Measurements from ENCODE around the gene TESK2. TPM values are rescaled to one million over a fixed set of nuclear protein-coding genes. Genes with fewer than 3 reads are reported as not detected.

Gene TESK2
- total and polyA plus RNA-seq, 2 of the 13 experiments (the other 11 are each of a cell fraction or from before 2014, with no cell fraction given), result 5.5 to 9.6 TPM

GRCh38 chr1:45490626-45491486 is at the start of gene TESK2 (continued):
- TF ChIP-seq MAX (IDR thresholded peaks at IDR 0.05) (peak; percentile 91), SIX4 (CRISPR knock-in tag; IDR thresholded peaks at IDR 0.05) (peak; percentile 36), RAD21 (CRISPR knock-in tag; IDR thresholded peaks at IDR 0.05) (peak; percentile 42; the same call in 1 of the 2 replicates), CAMTA2 (CRISPR knock-in tag; IDR thresholded peaks at IDR 0.05; ENCODE audit: borderline replicate concordance) (no peak), NPAS2 (CRISPR knock-in tag; IDR thresholded peaks at IDR 0.05; ENCODE audit: borderline replicate concordance) (no peak), FOXK2 (IDR thresholded peaks at IDR 0.05) (peak; percentile 89), MYNN (CRISPR knock-in tag; IDR thresholded peaks at IDR 0.05; ENCODE audit: low read depth) (0 out of 2 replicates have a peak, but pooled peaks have one; percentile 60), ZNF75D (CRISPR knock-in tag; IDR thresholded peaks at IDR 0.05; ENCODE audit: borderline replicate concordance) (no peak), MEIS1 (CRISPR knock-in tag; IDR thresholded peaks at IDR 0.05; ENCODE audit: borderline replicate concordance) (peak; percentile 40), HOXA7 (CRISPR knock-in tag; IDR thresholded peaks at IDR 0.05) (no peak), ZNF549 (CRISPR knock-in tag; IDR thresholded peaks at IDR 0.05) (no peak), NFATC3 (CRISPR knock-in tag; IDR thresholded peaks at IDR 0.05) (no peak), MXI1 (IDR thresholded peaks at IDR 0.05; ENCODE audit: borderline replicate concordance, low read depth, low read length) (peak; percentile 73; the same call in 1 of the 3 replicates), CC2D1A (CRISPR knock-in tag; IDR thresholded peaks at IDR 0.05) (no peak), SMARCC2 (IDR thresholded peaks at IDR 0.05) (no peak), ZNF230 (CRISPR knock-in tag; IDR thresholded peaks at IDR 0.05) (no peak; the same call in 1 of the 2 replicates), MTF2 (CRISPR knock-in tag; IDR thresholded peaks at IDR 0.05; ENCODE audit: borderline replicate concordance) (0 out of 2 replicates have a peak, but pooled peaks have one; percentile 26), ZNF484 (CRISPR knock-in tag; IDR thresholded peaks at IDR 0.05; ENCODE audit: borderline replicate concordance, low read depth) (no peak), ZNF263 (CRISPR knock-in tag; IDR thresholded peaks at IDR 0.05) (no peak), TGIF2 (CRISPR knock-in tag; IDR thresholded peaks at IDR 0.05) (peak; percentile 40; the same call in 1 of the 2 replicates), BRD4 (CRISPR knock-in tag; IDR thresholded peaks at IDR 0.05) (0 out of 2 replicates have a peak, but pooled peaks have one; percentile 29), KMT2A (CRISPR knock-in tag; IDR thresholded peaks at IDR 0.05) (peak; percentile 78), ISX (CRISPR knock-in tag; conservative IDR thresholded peaks at IDR 0.05) (no peak), KDM6A (CRISPR knock-in tag; IDR thresholded peaks at IDR 0.05; ENCODE audit: low read depth) (no peak), SAP130 (CRISPR knock-in tag; IDR thresholded peaks at IDR 0.05; ENCODE audit: low read depth) (peak; percentile 90), HMGXB4 (CRISPR knock-in tag; IDR thresholded peaks at IDR 0.05; ENCODE audit: borderline replicate concordance in 1 of 2, low read depth in 1 of 2) (peak; percentile 60 to 88; a peak in 3 of 4 replicates), NR0B2 (CRISPR knock-in tag; IDR thresholded peaks at IDR 0.05) (0 out of 2 replicates have a peak, but pooled peaks have one; percentile 28), ZNF766 (CRISPR knock-in tag; IDR thresholded peaks at IDR 0.05; ENCODE audit: borderline replicate concordance) (no peak), ZNF20 (CRISPR knock-in tag; IDR thresholded peaks at IDR 0.05) (no peak), ZMYM4 (CRISPR knock-in tag; IDR thresholded peaks at IDR 0.05) (peak; percentile 95)
